Transverse colon (tissue), 4 donors: Measurements from ENCODE around the gene MTHFSD. TPM values are rescaled to one million over a fixed set of nuclear protein-coding genes. Genes with fewer than 3 reads are reported as not detected.

Experiments used
- DNase-seq: peaks from one replicate; pipeline ENCODE4 v3.0.0-alpha.2; 2019
- H3K27ac ChIP-seq, 4 donors: fragments of 200-600 bp; sonication (generic); 2 replicates each; pipeline ENCODE4 v1.5.1; 2016 to 2018; ENCODE audit warnings: inconsistent platforms in 4 of 4
- H3K27me3 ChIP-seq: fragments of 200-600 bp; sonication (generic); 2 replicates; pipeline ENCODE4 v1.5.1; 2017; ENCODE audit warnings: inconsistent platforms
- H3K36me3 ChIP-seq, 4 donors: fragments of 200-600 bp; sonication (generic); 2 replicates each; pipeline ENCODE4 v1.5.1; 2017 to 2019; ENCODE audit warnings: inconsistent platforms in 4 of 4
- H3K4me1 ChIP-seq, 4 donors: fragments of 200-600 bp; sonication (generic); 2 replicates each; pipeline ENCODE4 v1.5.1; 2017 to 2020; ENCODE audit warnings: inconsistent platforms in 4 of 4
- H3K4me3 ChIP-seq, 4 donors: fragments of 200-600 bp; sonication (generic); 1 replicate in 1 of 4; 2 replicates in 3 of 4; pipeline versions ENCODE4 v1.5.1 to v1.6.1; 2017 to 2019; ENCODE audit warnings: inconsistent platforms in 4 of 4
- H3K9me3 ChIP-seq, 2 donors: fragments of 200-600 bp; sonication (generic); 2 replicates each; pipeline ENCODE4 v1.5.1; 2017 to 2019; ENCODE audit warnings: inconsistent platforms in 2 of 2
- CTCF ChIP-seq, 5 experiments: fragments of 200-600 bp in 3 of 5; fragments of 450-650 bp in 2 of 5; sonication (generic) in 3 of 5; IDR thresholded peaks; 1 replicate in 2 of 5; 2 replicates in 3 of 5; pipeline ENCODE4 v1.5.1; 2016 to 2017; ENCODE audit warnings: antibody characterized with exemption in 5 of 5, inconsistent platforms in 3 of 5, mild to moderate bottlenecking in 2 of 5, moderate library complexity in 1 of 5
- EP300 ChIP-seq: sonication (generic); formaldehyde crosslinking; IDR thresholded peaks from one replicate; pipeline ENCODE4 v1.6.1; 2017; ENCODE audit warnings: antibody characterized with exemption, low read depth
- POLR2A ChIP-seq: fragments of 450-650 bp; IDR thresholded peaks from one replicate; pipeline ENCODE4 v1.6.1; 2016; ENCODE audit warnings: antibody characterized with exemption, mild to moderate bottlenecking, moderate library complexity
- POLR2AphosphoS5 ChIP-seq, 3 donors: sonication (generic); formaldehyde crosslinking; IDR thresholded peaks; one replicate each; pipeline ENCODE4 v1.6.1; 2016; ENCODE audit warnings: antibody characterized with exemption in 3 of 3
- WGBS, 2 donors: methylation state at CpG; one replicate each; pipeline ENCODE4 v1.1.5; 2018; ENCODE audit warnings: low coverage in 1 of 2; 5-methylcytosine and 5-hydroxymethylcytosine counted together
- in situ Hi-C, 4 donors: fragments of 200-750 bp; cut with MboI; loops; one replicate each; pipeline versions ENCODE4 v1.15.0 to v1.15.1; 2017; ENCODE audit warnings: low sequenced_read_pairs in 3 of 4, low pct_ligation_motif_present in 1 of 4, low pct_unique_long_range_greater_than_20kb in 1 of 4
- intact Hi-C: fragments of 100-400 bp; cut with DNase I; formaldehyde crosslinking; loops from one replicate; pipeline ENCODE4 v1.15.1; 2023; ENCODE audit warnings: low total_unique reads
- total RNA-seq, 4 donors: library from RNA; depleted of rRNA; stranded (reverse); fragments of >200 nt; gene quantifications; one replicate each; pipeline ENCODE4 v1.1.0, GENCODE V29; 2016

Gene MTHFSD
- total RNA-seq, 4 donors from 2014 or later, result 25.4 to 51.1 (median 30.0) TPM

GRCh38 chr16:86587487-86587886, 32.5 kb upstream of the MTHFSD start:
- no peak for TF ChIP-seq POLR2A
- TF ChIP-seq EP300, result no peak
- in situ Hi-C loops, result no loop called here
- H3K36me3 ChIP-seq, result no peaks in the 10 kb centered on the region
- no peaks in the 10 kb centered on the region for H3K4me1 ChIP-seq
- intact Hi-C loops, result no loop called here
- no peaks in the 10 kb centered on the region for H3K9me3 ChIP-seq
- no peak overlapping the region for H3K4me3 ChIP-seq
- DNase-seq, result no peak
- no peak overlapping the region for H3K27ac ChIP-seq
- WGBS, 2 donors, result 89 to 92% methylated on average over 3 of the region's 3 CpGs
- peaks cover 30% of the 10 kb centered on the region for H3K27me3 ChIP-seq

- in situ Hi-C loops (no loop called here), intact Hi-C loops (no loop called here)
- no peak for TF ChIP-seq POLR2AphosphoS5 (IDR thresholded peaks at IDR 0.05)
- TF ChIP-seq EP300, result no peak
- TF ChIP-seq POLR2A, result no peak
- no peak for TF ChIP-seq CTCF (IDR thresholded peaks at IDR 0.05)
- WGBS, 2 donors, result 67 to 69% methylated on average over 7 to 10 of the region's 10 CpGs
- H3K27ac ChIP-seq, result peak overlapping the region; percentile 13 to 44 (median 38)
- H3K4me1 ChIP-seq, result no peaks in the 10 kb centered on the region
- no peak overlapping the region for H3K4me3 ChIP-seq
- no peaks in the 10 kb centered on the region for H3K9me3 ChIP-seq
- H3K27me3 ChIP-seq, result peaks cover 28% of the 10 kb centered on the region
- no peak for DNase-seq
- H3K36me3 ChIP-seq, result no peaks in the 10 kb centered on the region
Measured at GRCh38 chr16:86585821-86586611, 31.0 kb upstream of the MTHFSD start.

GRCh38 chr16:86584726-86585721, 30.0 kb upstream of the MTHFSD start:
- TF ChIP-seq EP300, result no peak
- TF ChIP-seq POLR2AphosphoS5 (IDR thresholded peaks at IDR 0.05), result no peak
- no peak for TF ChIP-seq CTCF (IDR thresholded peaks at IDR 0.05)
- Histone ChIP-seq H3K4me3 (no peak overlapping the region), H3K27ac (peak overlapping the region in 3 of 4 donors; percentile 13 to 44 (median 39)), H3K27me3 (peaks cover 28% of the 10 kb centered on the region), H3K9me3 (no peaks in the 10 kb centered on the region), H3K4me1 (no peaks in the 10 kb centered on the region), H3K36me3 (no peaks in the 10 kb centered on the region)
- 69 to 79% methylated on average over 5 to 12 of the region's 12 CpGs for WGBS, 2 donors
- intact Hi-C loops (no loop called here), in situ Hi-C loops (no loop called here)
- DNase-seq, result no peak

- H3K9me3 ChIP-seq, result no peaks in the 10 kb centered on the region
- no peaks in the 10 kb centered on the region for H3K4me1 ChIP-seq
- no peaks in the 10 kb centered on the region for H3K36me3 ChIP-seq
- no peak for DNase-seq
- no peak overlapping the region for H3K4me3 ChIP-seq
- H3K27me3 ChIP-seq, result peaks cover 34% of the 10 kb centered on the region
- TF ChIP-seq POLR2A (no peak), POLR2AphosphoS5 (IDR thresholded peaks at IDR 0.05) (no peak), CTCF (IDR thresholded peaks at IDR 0.05) (no peak), EP300 (no peak)
- intact Hi-C loops, result no loop called here
- in situ Hi-C loops, result no loop called here
- H3K27ac ChIP-seq, result no peak overlapping the region
- 50 to 72% methylated on average over 1 to 6 of the region's 6 CpGs for WGBS, 2 donors
Measured at GRCh38 chr16:86584071-86584685, 29.1 kb upstream of the MTHFSD start.
